ENCODE data around the gene MEGF10. TPM values are rescaled to one million over a fixed set of nuclear protein-coding genes. Genes with fewer than 3 reads are reported as not detected.

The MEGF10 gene
- total and polyA plus RNA-seq, 2 of the 8 experiments (the other 6 are each of a cell fraction or from before 2014, with no cell fraction given): 38.2 to 53.1 TPM

- Histone ChIP-seq H3K23ac (ENCODE audit: insufficient read length) (no peak overlapping the region), H3K9me3 (ENCODE audit: insufficient read depth in 2 of 2, low read depth in 1 of 2, low read length in 1 of 2) (no peaks in the 10 kb centered on the region), H3K18ac (ENCODE audit: extremely low read depth, low read length) (no peak overlapping the region), H2BK20ac (ENCODE audit: low read length) (no peak overlapping the region), H2BK15ac (ENCODE audit: low read length) (no peak overlapping the region), H4K5ac (ENCODE audit: insufficient read length, low read depth, low read length) (no peak overlapping the region), H3K9ac (replicated peaks in 1 of 4; ENCODE audit: extremely low read depth in 1 of 4, low read depth in 3 of 4, low read length in 3 of 4) (no peak overlapping the region), H4K91ac (replicated peaks; ENCODE audit: insufficient read length, low read length) (no peak overlapping the region), H3K4me2 (ENCODE audit: insufficient read depth in 1 of 2, low read depth in 2 of 2, low read length in 2 of 2) (no peak overlapping the region), H4K8ac (ENCODE audit: extremely low read depth, insufficient read depth, low read length) (no peak overlapping the region), H3K27ac (ENCODE audit: low read depth, low read length) (no peak overlapping the region), H3K4ac (replicated peaks; ENCODE audit: insufficient read length, low read depth, low read length) (no peak overlapping the region), H2BK12ac (ENCODE audit: low read depth, low read length) (no peak overlapping the region), H2BK5ac (ENCODE audit: low read depth, low read length) (no peak overlapping the region), H3K23me2 (ENCODE audit: low read depth, low read length) (no peaks in the 10 kb centered on the region), H2BK120ac (replicated peaks; ENCODE audit: low read depth, low read length) (no peak overlapping the region), H3K27me3 (replicated peaks in 1 of 4; ENCODE audit: control insufficient read depth in 3 of 4, extremely low read depth in 1 of 4, insufficient read depth in 3 of 4, low read length in 3 of 4) (no peaks in the 10 kb centered on the region), H3K79me2 (ENCODE audit: control insufficient read depth in 1 of 2, insufficient read depth in 2 of 2, low read length in 2 of 2) (no peaks in the 10 kb centered on the region), H3K79me1 (ENCODE audit: low read depth, low read length) (no peaks in the 10 kb centered on the region), H3K4me1 (replicated peaks in 1 of 4; ENCODE audit: control insufficient read depth in 3 of 4, insufficient read depth in 4 of 4, low read length in 3 of 4) (peaks cover 0 to 10% (median 7%) of the 10 kb centered on the region in 4 experiments; a peak in 6 of 7 replicates), H3K56ac (replicated peaks; ENCODE audit: insufficient read length, low read depth, low read length) (no peak overlapping the region), H3K14ac (ENCODE audit: insufficient read length) (no peak overlapping the region), H3K36me3 (ENCODE audit: control insufficient read depth in 2 of 4, insufficient read depth in 4 of 4, low read length in 3 of 4) (peaks cover 0 to 3% (median 0%) of the 10 kb centered on the region in 4 experiments; a peak in 2 of 8 replicates), H4K20me1 (replicated peaks in 1 of 2; ENCODE audit: control insufficient read depth in 1 of 2, insufficient read depth in 2 of 2, low read length in 2 of 2) (no peaks in the 10 kb centered on the region), H2AFZ (ENCODE audit: low read length) (no peak overlapping the region), H2AK5ac (ENCODE audit: low read depth, low read length) (no peak overlapping the region), H3K4me3 (ENCODE audit: extremely low read depth in 1 of 4, insufficient read depth in 2 of 4, low read depth in 3 of 4, low read length in 4 of 4) (no peak overlapping the region)
- DNase-seq (ENCODE audit: low read depth in 1 of 2, low spot score in 2 of 2) (no peak), FAIRE-seq (peak; percentile 13)
- CTCF ChIA-PET (ENCODE audit: partially characterized antibody): no interaction called here
- POLR2A ChIA-PET (ENCODE audit: partially characterized antibody): no interaction called here
- WGBS, 2 experiments (ENCODE audit: extremely low coverage in 1 of 2, insufficient coverage in 1 of 2, insufficient read length in 1 of 2, insufficient replicate concordance in 2 of 2, low coverage in 1 of 2, low lambda C conversion rate in 2 of 2, missing lambda C conversion rate in 1 of 2): 88% methylated on average over 4 of the region's 4 CpGs; no CpG with 5 or more reads in 1 of the 2 experiments
- TF ChIP-seq NANOG (IDR thresholded peaks at IDR 0.05; ENCODE audit: insufficient read depth, low read depth, low read length, poor library complexity, severe bottlenecking) (no peak), MAFK (IDR thresholded peaks at IDR 0.05; ENCODE audit: low read depth, low read length) (no peak), ASH2L (IDR thresholded peaks at IDR 0.05; ENCODE audit: low read length) (no peak), GABPA (IDR thresholded peaks at IDR 0.05; ENCODE audit: borderline replicate concordance, insufficient read depth, low read length) (no peak), EGR1 (IDR thresholded peaks at IDR 0.05; ENCODE audit: borderline replicate concordance, low read depth, low read length) (no peak), YY1 (IDR thresholded peaks at IDR 0.05; ENCODE audit: low read depth, low read length) (no peak), TBP (IDR thresholded peaks at IDR 0.05; ENCODE audit: low read depth, low read length) (no peak), JUN (IDR thresholded peaks at IDR 0.05; ENCODE audit: low read depth, low read length) (no peak), TAF7 (optimal IDR thresholded peaks at IDR 0.05; ENCODE audit: borderline replicate concordance, low read depth, low read length) (no peak)
These were observed 120.4 kb downstream of the MEGF10 start for GRCh38 chr5:127410959-127411358.

Data from H1 (cell line).